HG03095 (cell line): ENCODE data around the gene RAMP1.
"Not testable (repeated sequence)": the region's sequence is repeated elsewhere in the genome, so short reads cannot be mapped to it uniquely, and the experiment has no call there.

ENCODE experiments used
- ATAC-seq: cut with Tn5 transposase; IDR thresholded peaks from one replicate; pipeline ENCODE4 v1.9.1; 2021; ENCODE audit warnings: moderate library complexity; ENCODE audit not compliant: unreplicated experiment

The RAMP1 gene

GRCh38 chr2:237863102-237863511 is 3.7 kb downstream of the RAMP1 start:
- ATAC-seq = no peak

GRCh38 chr2:237863689-237864443 is 4.4 kb downstream of the RAMP1 start:
- ATAC-seq = no peak

GRCh38 chr2:237864444-237864931 is 5.1 kb downstream of the RAMP1 start:
- ATAC-seq = no peak

- no peak for ATAC-seq
Measured at GRCh38 chr2:237864940-237865622, 5.7 kb downstream of the RAMP1 start.

GRCh38 chr2:237865623-237866041 is 6.2 kb downstream of the RAMP1 start:
- no peak for ATAC-seq

GRCh38 chr2:237866101-237866621 is 6.7 kb downstream of the RAMP1 start:
- no peak for ATAC-seq

- no peak for ATAC-seq
Measured at GRCh38 chr2:237867465-237867864, 8.0 kb downstream of the RAMP1 start.

GRCh38 chr2:237868074-237868473 is 8.7 kb downstream of the RAMP1 start:
- ATAC-seq = not testable (repeated sequence)

GRCh38 chr2:237868631-237869342 is 9.4 kb downstream of the RAMP1 start:
- no peak for ATAC-seq

GRCh38 chr2:237869343-237870102 is 10.1 kb downstream of the RAMP1 start:
- ATAC-seq = no peak

GRCh38 chr2:237870126-237870525 is 10.7 kb downstream of the RAMP1 start:
- no peak for ATAC-seq

- no peak for ATAC-seq
Measured at GRCh38 chr2:237870754-237871651, 11.6 kb downstream of the RAMP1 start.

- ATAC-seq = no peak
Measured at GRCh38 chr2:237872178-237872887, 12.9 kb downstream of the RAMP1 start.

GRCh38 chr2:237873421-237873831 is 14.0 kb downstream of the RAMP1 start:
- ATAC-seq = no peak

- no peak for ATAC-seq
Measured at GRCh38 chr2:237873897-237874551, 14.6 kb downstream of the RAMP1 start.

- ATAC-seq = no peak
Measured at GRCh38 chr2:237874585-237875161, 15.2 kb downstream of the RAMP1 start.

- ATAC-seq = no peak
Measured at GRCh38 chr2:237875256-237876060, 16.0 kb downstream of the RAMP1 start.
